ENCODE data around the gene IGF2. TPM values are rescaled to one million over a fixed set of nuclear protein-coding genes. Genes with fewer than 3 reads are reported as not detected.

IGF2 gene
- total and polyA plus RNA-seq, 2 of the 8 experiments (the other 6 are each of a cell fraction or from before 2014, with no cell fraction given) = 0.74 to 1.5 TPM

DNA sequence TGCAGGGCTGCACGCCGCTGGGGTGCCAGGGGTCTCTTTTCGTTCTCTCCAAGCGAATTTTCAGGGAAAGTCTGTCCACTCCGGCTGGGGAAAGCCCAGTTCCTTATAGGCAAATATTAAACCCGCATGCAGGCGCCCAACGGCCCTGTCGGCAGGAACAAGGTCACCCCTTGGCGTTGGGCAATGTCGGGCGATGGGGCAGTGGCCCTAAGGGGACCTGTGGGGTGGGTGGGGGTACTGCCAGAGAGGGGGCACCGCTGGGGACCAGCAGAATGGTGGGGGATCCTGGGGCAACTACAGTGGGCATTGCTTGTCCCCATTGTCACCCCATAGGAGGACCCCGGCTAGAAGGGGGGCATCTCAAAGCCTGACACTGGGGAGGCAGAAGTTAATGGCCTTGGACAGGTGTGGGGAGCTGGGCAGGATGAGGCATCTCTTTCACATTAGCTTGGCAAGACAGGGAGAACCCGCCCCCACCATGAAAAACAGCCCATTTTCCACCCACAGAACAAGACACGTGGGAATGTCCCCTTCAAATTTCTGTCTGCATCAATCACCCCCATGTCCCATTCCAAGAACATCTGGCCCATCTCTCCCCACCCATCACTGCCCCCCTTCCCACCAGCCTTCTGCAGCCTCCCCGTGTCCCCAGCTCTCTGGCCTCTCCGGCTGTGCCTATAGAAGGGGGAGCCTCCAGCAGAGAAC, 5.5 kb upstream of the IGF2 start:
- no peak overlapping the region for H2BK20ac ChIP-seq (ENCODE audit: low read length)
- peaks cover 85 to 100% (median 98%) of the 10 kb centered on the region in 4 experiments for H3K27me3 ChIP-seq (replicated peaks in 1 of 4; ENCODE audit: control insufficient read depth in 3 of 4, extremely low read depth in 1 of 4, insufficient read depth in 3 of 4, low read length in 3 of 4)
- WGBS, 2 experiments (ENCODE audit: extremely low coverage in 1 of 2, insufficient coverage in 1 of 2, insufficient read length in 1 of 2, insufficient replicate concordance in 2 of 2, low coverage in 1 of 2, low lambda C conversion rate in 2 of 2, missing lambda C conversion rate in 1 of 2) = 11% methylated on average over 11 of the region's 18 CpGs; no CpG with 5 or more reads in 1 of the 2 experiments
- no peak overlapping the region for H3K14ac ChIP-seq (ENCODE audit: insufficient read length)
- H2AK5ac ChIP-seq (ENCODE audit: low read depth, low read length) = 0 out of 2 replicates have a peak overlapping the region, but pooled peaks have one; percentile 53
- H3K4me2 ChIP-seq (ENCODE audit: insufficient read depth in 1 of 2, low read depth in 2 of 2, low read length in 2 of 2) = 0 out of 4 replicates have a peak overlapping the region, but pooled peaks of 1 of the 2 experiments have one; percentile 43
- no peak overlapping the region for H3K18ac ChIP-seq (ENCODE audit: extremely low read depth, low read length)
- no peaks in the 10 kb centered on the region for H3K79me1 ChIP-seq (ENCODE audit: low read depth, low read length)
- H4K5ac ChIP-seq (ENCODE audit: insufficient read length, low read depth, low read length) = no peak overlapping the region
- H3K79me2 ChIP-seq (ENCODE audit: control insufficient read depth in 1 of 2, insufficient read depth in 2 of 2, low read length in 2 of 2) = no peaks in the 10 kb centered on the region
- POLR2A ChIA-PET (ENCODE audit: partially characterized antibody) = interaction anchor here (0.7 kb wide), 1 partner anchor 303 kb away, joined by 3 read pairs; no protein-coding TSS in a partner anchor
- H4K8ac ChIP-seq (ENCODE audit: extremely low read depth, insufficient read depth, low read length) = no peak overlapping the region
- H3K4me1 ChIP-seq (replicated peaks in 1 of 4; ENCODE audit: control insufficient read depth in 3 of 4, insufficient read depth in 4 of 4, low read length in 3 of 4) = peaks cover 0 to 12% (median 7%) of the 10 kb centered on the region in 4 experiments; a peak in 6 of 7 replicates
- H3K23me2 ChIP-seq (ENCODE audit: low read depth, low read length) = peaks cover 2% of the 10 kb centered on the region; the same call in 1 of the 2 replicates
- DNase-seq (ENCODE audit: low read depth in 1 of 2, low spot score in 2 of 2) = no peak
- H3K9me3 ChIP-seq (ENCODE audit: insufficient read depth in 2 of 2, low read depth in 1 of 2, low read length in 1 of 2) = no peaks in the 10 kb centered on the region
- H3K4me3 ChIP-seq (ENCODE audit: extremely low read depth in 1 of 4, insufficient read depth in 2 of 4, low read depth in 3 of 4, low read length in 4 of 4) = peak overlapping the region in 1 of 4 experiments; percentile 47; a peak in 1 of 8 replicates
- no peak overlapping the region for H3K56ac ChIP-seq (replicated peaks; ENCODE audit: insufficient read length, low read depth, low read length)
- H4K91ac ChIP-seq (replicated peaks; ENCODE audit: insufficient read length, low read length) = no peak overlapping the region
- H3K9ac ChIP-seq (replicated peaks in 1 of 4; ENCODE audit: extremely low read depth in 1 of 4, low read depth in 3 of 4, low read length in 3 of 4) = no peak overlapping the region
- FAIRE-seq = no peak
- H3K23ac ChIP-seq (ENCODE audit: insufficient read length) = no peak overlapping the region
- H3K27ac ChIP-seq (ENCODE audit: low read depth, low read length) = no peak overlapping the region
- no peak overlapping the region for H2BK15ac ChIP-seq (ENCODE audit: low read length)
- H2BK5ac ChIP-seq (ENCODE audit: low read depth, low read length) = no peak overlapping the region
- peaks cover 10 to 18% of the 10 kb centered on the region in 2 experiments for H4K20me1 ChIP-seq (replicated peaks in 1 of 2; ENCODE audit: control insufficient read depth in 1 of 2, insufficient read depth in 2 of 2, low read length in 2 of 2)
- peaks cover 0 to 3% (median 0%) of the 10 kb centered on the region in 4 experiments; a peak in 1 of 8 replicates for H3K36me3 ChIP-seq (ENCODE audit: control insufficient read depth in 2 of 4, insufficient read depth in 4 of 4, low read length in 3 of 4)
- no peak overlapping the region for H3K4ac ChIP-seq (replicated peaks; ENCODE audit: insufficient read length, low read depth, low read length)
- TF ChIP-seq POLR2AphosphoS5 (IDR thresholded peaks at IDR 0.05; ENCODE audit: low read depth, low read length) (no peak), CBX8 (IDR thresholded peaks at IDR 0.05; ENCODE audit: borderline replicate concordance, low read depth, low read length) (peak; percentile 48; the same call in 1 of the 2 replicates)
- H2BK120ac ChIP-seq (replicated peaks; ENCODE audit: low read depth, low read length) = no peak overlapping the region
- H2BK12ac ChIP-seq (ENCODE audit: low read depth, low read length) = no peak overlapping the region
- no peak overlapping the region for H2AFZ ChIP-seq (ENCODE audit: low read length)
- CTCF ChIA-PET (ENCODE audit: partially characterized antibody) = interaction anchor here (0.8 to 15.7 kb wide), 9 partner anchors 9 to 492 kb away, joined by 3 to 439 read pairs (median 6); partner anchors contain the start of gene SYT8

Data from H1 (cell line).